ENCODE measurements around the gene CENPU.
A peak's percentile ranks its signal among the peaks of the same experiment; 100 is the strongest.

Gene CENPU

DNA sequence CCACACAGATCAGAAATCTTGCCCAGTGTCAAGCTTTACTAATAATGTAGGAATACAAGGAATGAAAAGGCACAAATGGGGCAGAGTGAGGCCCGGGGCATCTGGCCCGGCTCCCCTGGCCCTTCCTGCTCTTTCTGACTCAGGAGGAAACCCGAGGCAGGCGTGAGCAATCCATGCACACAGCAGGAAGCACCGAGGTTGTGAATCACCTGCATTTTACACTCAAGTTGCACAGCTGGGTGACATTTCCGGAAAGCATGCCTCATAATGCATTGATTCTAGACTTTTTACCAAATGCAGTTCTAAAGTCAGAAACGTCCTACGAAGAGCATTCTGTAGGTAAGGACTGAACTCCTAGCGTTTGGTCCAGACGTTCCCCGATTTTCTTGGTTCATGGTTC, 45.4 kb downstream of the CENPU start:
- TF ChIP-seq TEAD4 (IDR thresholded peaks at IDR 0.05) (peak; percentile 75), RAD21 (IDR thresholded peaks at IDR 0.05; ENCODE audit: low read depth) (no peak), CREB1 (IDR thresholded peaks at IDR 0.05; ENCODE audit: low read depth) (0 out of 2 replicates have a peak, but pooled peaks have one; percentile 13), NFIC (IDR thresholded peaks at IDR 0.05) (0 out of 2 replicates have a peak, but pooled peaks have one; percentile 20), ZBTB7A (IDR thresholded peaks at IDR 0.05; ENCODE audit: low read depth) (no peak), EGR1 (IDR thresholded peaks at IDR 0.05) (no peak), TAF1 (IDR thresholded peaks at IDR 0.05; ENCODE audit: low read depth) (no peak; the same call in 1 of the 2 replicates), YY1 (IDR thresholded peaks at IDR 0.05; ENCODE audit: low read depth) (no peak), MAX (IDR thresholded peaks at IDR 0.05) (peak; percentile 64; the same call in 1 of the 2 replicates), CEBPB (IDR thresholded peaks at IDR 0.05) (no peak), EP300 (IDR thresholded peaks at IDR 0.05; ENCODE audit: borderline replicate concordance) (peak; percentile 51; the same call in 1 of the 2 replicates), FOXM1 (IDR thresholded peaks at IDR 0.05; ENCODE audit: borderline replicate concordance, low read depth) (no peak), TCF12 (IDR thresholded peaks at IDR 0.05; ENCODE audit: low read depth) (peak; percentile 75)
- TF ChIP-seq, protein P1, sequence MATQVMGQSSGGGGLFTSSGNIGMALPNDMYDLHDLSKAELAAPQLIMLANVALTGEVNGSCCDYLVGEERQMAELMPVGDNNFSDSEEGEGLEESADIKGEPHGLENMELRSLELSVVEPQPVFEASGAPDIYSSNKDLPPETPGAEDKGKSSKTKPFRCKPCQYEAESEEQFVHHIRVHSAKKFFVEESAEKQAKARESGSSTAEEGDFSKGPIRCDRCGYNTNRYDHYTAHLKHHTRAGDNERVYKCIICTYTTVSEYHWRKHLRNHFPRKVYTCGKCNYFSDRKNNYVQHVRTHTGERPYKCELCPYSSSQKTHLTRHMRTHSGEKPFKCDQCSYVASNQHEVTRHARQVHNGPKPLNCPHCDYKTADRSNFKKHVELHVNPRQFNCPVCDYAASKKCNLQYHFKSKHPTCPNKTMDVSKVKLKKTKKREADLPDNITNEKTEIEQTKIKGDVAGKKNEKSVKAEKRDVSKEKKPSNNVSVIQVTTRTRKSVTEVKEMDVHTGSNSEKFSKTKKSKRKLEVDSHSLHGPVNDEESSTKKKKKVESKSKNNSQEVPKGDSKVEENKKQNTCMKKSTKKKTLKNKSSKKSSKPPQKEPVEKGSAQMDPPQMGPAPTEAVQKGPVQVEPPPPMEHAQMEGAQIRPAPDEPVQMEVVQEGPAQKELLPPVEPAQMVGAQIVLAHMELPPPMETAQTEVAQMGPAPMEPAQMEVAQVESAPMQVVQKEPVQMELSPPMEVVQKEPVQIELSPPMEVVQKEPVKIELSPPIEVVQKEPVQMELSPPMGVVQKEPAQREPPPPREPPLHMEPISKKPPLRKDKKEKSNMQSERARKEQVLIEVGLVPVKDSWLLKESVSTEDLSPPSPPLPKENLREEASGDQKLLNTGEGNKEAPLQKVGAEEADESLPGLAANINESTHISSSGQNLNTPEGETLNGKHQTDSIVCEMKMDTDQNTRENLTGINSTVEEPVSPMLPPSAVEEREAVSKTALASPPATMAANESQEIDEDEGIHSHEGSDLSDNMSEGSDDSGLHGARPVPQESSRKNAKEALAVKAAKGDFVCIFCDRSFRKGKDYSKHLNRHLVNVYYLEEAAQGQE (IDR thresholded peaks at IDR 0.05; ENCODE audit: low read depth), result no peak
- TF ChIP-seq, protein P2, sequence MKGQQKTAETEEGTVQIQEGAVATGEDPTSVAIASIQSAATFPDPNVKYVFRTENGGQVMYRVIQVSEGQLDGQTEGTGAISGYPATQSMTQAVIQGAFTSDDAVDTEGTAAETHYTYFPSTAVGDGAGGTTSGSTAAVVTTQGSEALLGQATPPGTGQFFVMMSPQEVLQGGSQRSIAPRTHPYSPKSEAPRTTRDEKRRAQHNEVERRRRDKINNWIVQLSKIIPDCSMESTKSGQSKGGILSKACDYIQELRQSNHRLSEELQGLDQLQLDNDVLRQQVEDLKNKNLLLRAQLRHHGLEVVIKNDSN (IDR thresholded peaks at IDR 0.05), result no peak

DNA sequence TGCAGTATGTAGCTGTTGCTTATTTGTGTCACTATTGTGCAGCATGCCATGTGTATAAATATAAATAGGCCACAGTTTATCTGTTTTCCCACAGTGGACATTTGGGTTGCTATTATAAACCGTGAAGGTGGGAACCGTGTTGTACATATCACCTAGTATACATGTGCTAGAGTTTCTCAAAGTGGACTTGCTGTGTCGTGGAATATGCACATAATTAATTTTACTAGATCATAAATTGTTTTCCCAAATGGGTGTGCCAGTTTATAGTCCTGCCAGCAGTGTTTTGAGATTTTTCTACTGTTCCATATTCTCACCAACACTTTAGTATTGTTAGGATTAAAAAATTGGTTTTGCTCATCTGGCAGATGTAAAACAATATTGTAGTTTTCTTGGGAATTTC, 45.9 kb downstream of the CENPU start:
- no peak for TF ChIP-seq CEBPB (IDR thresholded peaks at IDR 0.05)
- TF ChIP-seq CREB1 (IDR thresholded peaks at IDR 0.05; ENCODE audit: low read depth), result no peak
- no peak for TF ChIP-seq ZBTB7A (IDR thresholded peaks at IDR 0.05; ENCODE audit: low read depth)
- no peak for TF ChIP-seq NFIC (IDR thresholded peaks at IDR 0.05)

GRCh38 chr4:184684491-184685189, 49.3 kb downstream of the CENPU start:
- TF ChIP-seq YY1 (IDR thresholded peaks at IDR 0.05; ENCODE audit: low read depth), result no peak
- TF ChIP-seq CREB1 (IDR thresholded peaks at IDR 0.05; ENCODE audit: low read depth), result no peak
- TF ChIP-seq FOXM1 (IDR thresholded peaks at IDR 0.05; ENCODE audit: borderline replicate concordance, low read depth), result no peak
- no peak for TF ChIP-seq TAF1 (IDR thresholded peaks at IDR 0.05; ENCODE audit: low read depth)
- TF ChIP-seq EGR1 (IDR thresholded peaks at IDR 0.05), result no peak
- TF ChIP-seq CEBPB (IDR thresholded peaks at IDR 0.05), result no peak
- TF ChIP-seq TCF12 (IDR thresholded peaks at IDR 0.05; ENCODE audit: low read depth), result no peak
- no peak for TF ChIP-seq EP300 (IDR thresholded peaks at IDR 0.05; ENCODE audit: borderline replicate concordance)
- TF ChIP-seq, protein P2 (IDR thresholded peaks at IDR 0.05), result no peak
- no peak for TF ChIP-seq MAX (IDR thresholded peaks at IDR 0.05)
- TF ChIP-seq, protein P1 (IDR thresholded peaks at IDR 0.05; ENCODE audit: low read depth), result no peak
- TF ChIP-seq RAD21 (IDR thresholded peaks at IDR 0.05; ENCODE audit: low read depth), result no peak
- no peak for TF ChIP-seq TEAD4 (IDR thresholded peaks at IDR 0.05)
- TF ChIP-seq ZBTB7A (IDR thresholded peaks at IDR 0.05; ENCODE audit: low read depth), result no peak
- TF ChIP-seq NFIC (IDR thresholded peaks at IDR 0.05), result no peak

DNA sequence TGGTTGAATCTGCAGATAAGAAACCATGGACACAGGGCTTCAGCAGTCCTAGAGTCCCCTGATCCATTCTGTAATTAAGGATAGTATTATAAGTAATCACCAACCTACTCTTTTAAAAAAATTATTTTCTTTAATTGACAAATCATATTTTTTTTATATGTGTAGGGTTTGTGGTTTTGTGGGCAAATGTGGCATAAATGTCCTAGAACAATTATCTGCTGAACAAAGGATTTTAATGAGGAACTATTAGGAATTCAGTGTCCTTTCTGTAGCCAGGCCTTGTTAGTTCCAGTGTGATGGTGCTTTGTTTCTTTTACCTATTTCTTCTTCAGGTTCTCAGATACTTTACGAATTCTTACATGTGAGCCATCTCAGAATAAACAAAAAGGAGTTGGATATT, 52.0 kb downstream of the CENPU start:
- no peak for TF ChIP-seq NFIC (IDR thresholded peaks at IDR 0.05)
- no peak for TF ChIP-seq RAD21 (IDR thresholded peaks at IDR 0.05; ENCODE audit: low read depth)
- no peak for TF ChIP-seq TEAD4 (IDR thresholded peaks at IDR 0.05)
- no peak for TF ChIP-seq MAX (IDR thresholded peaks at IDR 0.05)
- no peak for TF ChIP-seq TCF12 (IDR thresholded peaks at IDR 0.05; ENCODE audit: low read depth)
- TF ChIP-seq TAF1 (IDR thresholded peaks at IDR 0.05; ENCODE audit: low read depth), result no peak
- TF ChIP-seq, protein P2 (IDR thresholded peaks at IDR 0.05), result no peak
- no peak for TF ChIP-seq EGR1 (IDR thresholded peaks at IDR 0.05)
- no peak for TF ChIP-seq CREB1 (IDR thresholded peaks at IDR 0.05; ENCODE audit: low read depth)
- no peak for TF ChIP-seq FOXM1 (IDR thresholded peaks at IDR 0.05; ENCODE audit: borderline replicate concordance, low read depth)
- no peak for TF ChIP-seq YY1 (IDR thresholded peaks at IDR 0.05; ENCODE audit: low read depth)
- TF ChIP-seq, protein P1 (IDR thresholded peaks at IDR 0.05; ENCODE audit: low read depth), result no peak
- TF ChIP-seq EP300 (IDR thresholded peaks at IDR 0.05; ENCODE audit: borderline replicate concordance), result no peak
- TF ChIP-seq CEBPB (IDR thresholded peaks at IDR 0.05), result no peak
- TF ChIP-seq ZBTB7A (IDR thresholded peaks at IDR 0.05; ENCODE audit: low read depth), result no peak
